Activated T-cell treated with anti-CD3 and anti-CD28 coated beads for 4 hours (primary cell): Measurements from ENCODE around the gene GCN1.

Source experiments
- DNase-seq: peaks from one replicate; pipeline ENCODE4 v3.0.0-alpha.2; 2020

Gene GCN1

GRCh38 chr12:120229487-120230325 lies 35.2 kb upstream of the GCN1 start:
- DNase-seq, result no peak

- DNase-seq, result no peak
Observed at GRCh38 chr12:120229071-120229486, 34.6 kb upstream of the GCN1 start.

GRCh38 chr12:120228291-120229070 lies 34.0 kb upstream of the GCN1 start:
- DNase-seq, result peak; percentile 87

DNA sequence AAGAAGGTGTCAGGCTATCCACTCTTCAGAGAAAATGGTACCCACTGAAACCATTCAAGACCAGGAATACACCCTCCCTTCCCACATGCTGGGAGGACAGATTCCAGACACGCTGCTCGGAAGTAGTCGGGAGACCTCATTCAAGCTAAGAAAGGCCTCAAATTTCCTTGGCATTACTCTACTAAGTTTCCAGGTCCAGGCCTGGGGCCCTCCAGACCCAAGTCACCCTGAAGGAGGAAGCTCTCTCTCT lies 33.5 kb upstream of the GCN1 start:
- no peak for DNase-seq

DNA sequence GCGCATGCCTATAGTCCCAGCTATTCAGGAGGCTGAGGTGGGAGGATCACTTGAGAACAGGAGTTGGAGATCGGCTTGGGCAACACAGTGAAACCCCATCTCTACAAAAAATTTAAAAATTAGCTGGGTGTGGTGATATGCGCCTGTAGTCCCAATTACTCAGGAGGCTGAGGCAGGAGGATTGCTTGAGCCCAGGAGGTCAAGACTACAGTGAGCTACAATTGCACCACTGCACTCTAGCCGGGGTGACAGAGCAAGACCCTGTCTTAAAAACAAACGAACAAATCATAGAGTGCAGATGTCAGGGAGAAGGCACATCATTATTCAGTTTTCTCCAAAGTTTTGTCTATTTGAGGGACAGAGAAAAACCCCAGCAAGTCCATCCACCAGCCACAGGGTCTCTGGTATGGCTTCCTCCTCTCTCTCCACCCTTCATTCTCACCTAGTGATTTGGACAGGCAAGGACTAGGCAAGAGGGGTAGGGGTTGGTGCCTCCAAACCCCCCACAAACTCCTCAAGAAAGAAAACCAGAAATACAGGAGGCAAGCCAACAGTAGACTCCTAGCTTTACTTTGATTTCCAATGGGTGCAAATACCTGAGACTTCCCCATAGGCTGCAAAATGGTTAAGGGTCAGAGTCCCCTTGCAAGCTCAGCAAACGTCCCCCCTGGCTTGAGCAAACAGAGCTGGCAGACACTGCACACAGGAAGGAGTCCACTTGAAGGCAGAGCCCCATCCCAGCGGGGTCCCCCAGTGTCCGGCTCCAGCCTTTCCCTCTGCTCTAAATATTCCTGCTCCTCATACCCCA lies 32.9 kb upstream of the GCN1 start:
- DNase-seq, result no peak

DNA sequence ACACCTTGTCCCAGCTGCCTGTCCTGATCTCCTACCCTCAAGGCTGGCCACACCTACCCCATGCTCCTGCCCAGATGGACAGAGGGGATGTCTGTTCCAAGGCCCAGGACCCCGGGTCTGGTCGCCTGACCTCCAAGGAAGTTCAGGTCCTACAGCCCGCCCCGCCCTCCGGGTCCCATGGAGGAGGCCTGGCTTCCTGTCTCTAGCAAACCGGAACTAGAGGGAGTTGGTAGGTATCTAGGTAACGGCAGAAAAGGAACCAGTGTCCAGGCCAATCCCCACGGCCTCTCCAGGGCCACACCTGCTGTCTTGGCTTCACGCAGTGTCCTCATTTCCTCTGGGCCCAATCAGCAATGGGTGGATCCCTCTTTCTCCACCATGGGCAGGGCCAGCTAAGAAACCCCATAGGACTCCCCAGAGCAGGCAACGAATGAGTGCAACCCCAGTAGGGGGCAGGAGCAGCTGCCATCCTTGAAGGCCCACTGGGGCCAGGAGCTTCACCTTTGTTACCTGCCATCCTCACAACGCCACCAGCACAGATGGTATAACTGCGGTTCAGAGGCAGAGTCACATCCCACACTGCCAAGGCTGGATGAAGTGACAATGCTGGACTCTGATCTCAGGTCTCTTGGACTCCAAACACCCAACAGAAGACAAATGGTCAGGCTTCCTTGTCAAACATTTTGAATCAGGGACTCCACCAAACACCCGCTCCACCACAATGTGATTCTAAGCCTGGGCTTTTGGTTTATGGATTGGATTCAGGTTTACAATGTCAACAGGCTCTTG lies 31.5 kb upstream of the GCN1 start:
- no peak for DNase-seq

DNA sequence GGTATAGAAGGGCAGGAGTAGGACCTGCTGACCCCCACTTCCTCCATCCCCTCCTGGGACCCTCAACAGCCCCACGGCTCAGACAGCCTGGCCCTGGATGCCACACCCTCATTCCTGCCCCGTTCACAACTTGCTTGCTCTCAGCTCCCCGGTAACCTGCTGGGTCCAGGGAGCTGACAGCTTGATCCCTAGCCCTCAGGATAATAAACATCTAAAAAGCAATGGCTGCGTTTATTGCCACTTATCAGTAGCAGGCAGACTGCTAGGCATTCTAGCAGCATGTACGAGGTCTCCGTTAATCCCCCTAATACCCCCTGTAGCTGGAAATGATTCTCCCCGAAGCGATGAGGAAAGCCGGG lies 30.7 kb upstream of the GCN1 start:
- no peak for DNase-seq

GRCh38 chr12:120224304-120225199 lies 30.0 kb upstream of the GCN1 start:
- no peak for DNase-seq

DNA sequence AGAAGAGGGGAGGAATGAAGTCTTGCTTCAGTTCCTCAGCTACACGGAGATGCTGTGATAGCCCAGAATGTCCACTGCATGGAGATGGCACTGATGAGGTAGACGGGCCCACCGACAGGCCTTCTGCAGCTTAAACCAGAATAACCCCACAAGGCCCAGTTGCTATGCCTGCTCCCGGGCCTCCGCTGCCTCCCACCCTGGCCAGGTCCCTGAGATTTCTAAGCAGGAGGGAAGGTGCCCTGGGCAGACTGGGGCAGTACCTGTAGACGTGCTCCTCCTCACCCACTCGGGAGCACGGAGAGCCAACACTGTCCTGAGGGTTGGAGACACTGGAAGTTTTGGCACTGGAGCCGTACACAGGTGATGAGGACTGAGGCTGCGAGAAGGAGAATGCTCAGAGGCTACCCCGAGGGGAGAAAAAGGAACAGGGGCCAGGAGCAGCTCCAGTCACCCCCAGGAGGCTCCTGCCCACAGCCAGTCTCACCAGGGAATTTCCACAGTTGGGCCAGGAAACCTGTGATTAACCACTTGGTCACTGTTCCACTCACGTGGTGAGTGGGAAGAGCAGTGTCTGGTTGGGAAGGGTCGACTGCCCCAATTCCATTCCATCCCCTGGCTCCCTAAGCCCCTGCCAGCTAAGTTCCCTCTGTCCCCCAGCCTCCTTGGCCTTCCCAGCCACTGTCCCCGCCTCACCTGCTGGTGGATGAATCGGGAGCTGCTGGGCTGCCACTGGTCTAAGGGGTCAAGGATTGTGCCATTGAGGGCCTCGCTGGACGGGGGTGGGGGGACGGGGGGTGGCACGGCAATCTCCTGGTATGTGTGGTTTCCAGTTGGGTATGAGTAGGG lies 29.2 kb upstream of the GCN1 start:
- no peak for DNase-seq

GRCh38 chr12:120222288-120222832 lies 27.8 kb upstream of the GCN1 start:
- no peak for DNase-seq

- no peak for DNase-seq
Observed at GRCh38 chr12:120221576-120221900, 27.0 kb upstream of the GCN1 start.

- no peak for DNase-seq
Observed at GRCh38 chr12:120220838-120221575, 26.5 kb upstream of the GCN1 start.

DNA sequence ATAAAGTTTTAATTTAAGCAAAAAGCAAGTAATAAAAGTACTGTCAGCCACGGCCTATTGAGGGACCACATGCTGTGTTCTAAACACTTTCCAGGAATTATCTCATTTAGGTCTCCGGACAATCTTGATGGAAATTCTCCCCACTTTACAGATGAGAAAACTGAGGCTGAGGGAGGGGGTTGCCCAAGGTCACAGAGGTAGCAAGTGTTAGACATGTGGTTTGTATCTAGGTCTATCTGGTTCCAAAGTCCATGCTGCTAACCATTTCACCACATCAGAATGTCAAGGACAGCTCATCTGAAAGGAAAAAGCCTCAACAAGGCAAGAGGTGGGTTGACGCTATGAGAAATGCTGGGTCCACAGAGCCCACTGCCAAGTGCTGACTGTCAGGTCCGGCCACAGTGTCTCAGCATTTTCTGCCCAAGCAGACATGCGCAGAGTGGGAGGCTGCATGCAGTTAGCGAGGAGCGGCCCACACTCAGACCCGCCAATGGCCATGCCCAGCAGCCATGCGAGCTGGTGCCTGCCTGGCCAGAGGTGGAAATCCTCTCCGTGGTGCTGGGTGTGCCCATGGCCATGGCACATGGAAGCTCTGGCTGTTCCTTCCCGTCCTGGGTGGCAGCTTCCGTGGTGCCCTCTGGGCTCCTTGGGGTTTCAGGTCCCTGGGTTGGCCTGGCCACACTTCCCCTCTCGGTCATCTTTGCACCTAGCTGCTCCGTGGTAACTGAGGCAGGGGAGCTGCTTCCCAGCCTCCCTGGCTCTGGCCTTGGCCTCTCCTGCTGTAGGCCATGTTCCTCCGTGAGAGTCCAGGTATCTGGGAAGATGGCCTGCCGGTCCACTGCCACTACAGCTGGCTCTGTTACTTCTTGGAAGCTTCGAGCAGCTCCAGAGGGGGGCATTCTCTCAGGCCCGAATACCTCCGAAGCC lies 24.4 kb upstream of the GCN1 start:
- no peak for DNase-seq

DNA sequence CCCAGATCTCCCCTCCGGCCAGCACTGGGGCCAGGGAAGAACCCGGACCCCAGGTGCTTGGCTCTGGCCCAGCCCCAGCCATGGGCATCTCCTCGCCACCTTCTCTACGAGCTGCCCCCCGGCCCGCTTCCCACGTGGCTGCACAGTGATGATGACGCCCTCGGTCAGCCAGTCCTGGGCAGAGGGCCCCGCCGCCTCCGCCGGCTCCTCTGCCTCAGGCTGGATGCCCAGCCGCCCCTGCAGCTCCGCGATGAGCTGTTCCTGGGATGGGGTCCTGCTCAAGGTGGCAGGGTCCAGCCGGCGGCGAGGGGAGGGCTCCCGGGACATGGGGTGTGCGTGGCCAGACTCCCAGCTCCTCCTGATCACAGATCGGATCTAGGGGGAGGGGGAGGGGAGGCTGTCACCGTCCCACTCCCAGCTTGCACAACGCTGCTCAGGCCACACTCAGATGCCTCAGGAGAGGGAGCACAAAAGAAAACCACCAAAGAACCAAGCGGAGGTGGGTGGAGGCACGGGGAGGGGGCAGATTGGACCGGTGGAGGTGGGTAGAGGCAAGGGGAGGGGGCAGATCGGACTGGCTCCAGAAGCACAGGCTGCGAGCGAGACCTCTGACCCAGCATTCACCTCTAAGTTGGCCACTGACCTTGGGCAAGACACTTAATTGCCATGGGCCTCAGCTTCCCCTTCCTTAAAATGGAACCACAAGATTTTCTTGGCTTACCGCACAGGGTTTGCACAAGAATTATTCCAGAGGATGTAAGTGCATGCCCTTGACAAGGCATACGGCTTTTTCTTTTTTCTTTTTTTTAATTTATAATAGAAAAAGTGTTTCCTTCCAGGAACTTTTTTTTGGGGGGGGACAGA lies 22.5 kb upstream of the GCN1 start:
- DNase-seq, result no peak

- no peak for DNase-seq
Observed at GRCh38 chr12:120215766-120216735, 21.5 kb upstream of the GCN1 start.

DNA sequence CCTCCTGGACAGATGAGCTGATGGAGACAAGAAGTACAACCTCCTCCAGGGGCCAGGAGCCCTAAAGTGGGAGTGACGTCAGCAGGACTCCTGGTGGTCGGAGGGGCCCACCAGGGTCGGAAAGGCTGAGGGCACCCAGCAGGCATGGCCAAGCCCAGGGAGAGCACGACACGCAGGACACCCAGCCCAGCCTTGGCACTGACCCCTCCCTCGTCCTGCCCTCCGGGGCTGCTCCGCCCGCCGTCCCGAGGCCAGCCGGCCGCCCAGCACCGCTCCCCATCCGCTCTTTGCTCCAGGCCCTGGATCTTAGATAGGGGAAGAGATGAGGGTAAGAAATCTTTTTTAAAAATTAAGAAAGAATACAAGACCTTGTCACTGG lies 20.8 kb upstream of the GCN1 start:
- DNase-seq, result no peak
